Natural killer cell (primary cell): ENCODE measurements around the gene DNAAF5. TPM values are rescaled to one million over a fixed set of nuclear protein-coding genes. Genes with fewer than 3 reads are reported as not detected.

Experiments
- ATAC-seq, 3 donors: fragments of 150-1000 bp in 2 of 3; fragments of 200-7000 bp in 1 of 3; cut with Tn5 transposase; 1 replicate in 1 of 3; 2 replicates in 2 of 3; pipeline ENCODE4 v1.10.0; 2021; ENCODE audit warnings: mild to moderate bottlenecking in 2 of 3, moderate library complexity in 2 of 3
- DNase-seq, 2 donors: peaks; one replicate each; pipeline versions ENCODE4 v3.0.0 to v3.0.0-alpha.2; 2013 to 2021; ENCODE audit warnings: mixed read lengths in 1 of 2
- H3K27ac ChIP-seq: one replicate; pipeline ENCODE4 v1.5.1; 2013; ENCODE audit warnings: mild to moderate bottlenecking, low read length
- H3K27me3 ChIP-seq: one replicate; pipeline ENCODE4 v1.6.1; 2013; ENCODE audit warnings: low read length; ENCODE audit not compliant: control insufficient read depth, insufficient read depth
- H3K36me3 ChIP-seq: one replicate; pipeline ENCODE4 v1.6.1; 2013; ENCODE audit warnings: low read length; ENCODE audit not compliant: control insufficient read depth, insufficient read depth
- H3K4me1 ChIP-seq: one replicate; pipeline ENCODE4 v1.6.1; 2013; ENCODE audit warnings: low read length; ENCODE audit not compliant: control insufficient read depth, insufficient read depth
- H3K4me3 ChIP-seq: one replicate; pipeline ENCODE4 v1.5.1; 2013; ENCODE audit warnings: low read length
- H3K9me3 ChIP-seq: one replicate; pipeline ENCODE4 v1.6.1; 2013; ENCODE audit warnings: low read length; ENCODE audit not compliant: control insufficient read depth, insufficient read depth
- H3K27ac Mint-ChIP-seq, 2 donors: one replicate each; pipeline ENCODE4 v1.8.0; 2022; ENCODE audit warnings: mild to moderate bottlenecking in 2 of 2, mixed read lengths in 2 of 2, moderate library complexity in 1 of 2
- H3K27me3 Mint-ChIP-seq, 2 donors: one replicate each; pipeline ENCODE4 v1.8.0; 2022; ENCODE audit warnings: low read depth in 2 of 2, mixed read lengths in 2 of 2
- H3K36me3 Mint-ChIP-seq: one replicate; pipeline ENCODE4 v1.8.0; 2022; ENCODE audit warnings: mixed read lengths
- H3K4me1 Mint-ChIP-seq, 2 donors: one replicate each; pipeline ENCODE4 v1.8.0; 2022; ENCODE audit warnings: mixed read lengths in 2 of 2
- H3K4me3 Mint-ChIP-seq: one replicate; pipeline ENCODE4 v1.8.0; 2022; ENCODE audit warnings: mild to moderate bottlenecking, moderate library complexity, mixed read lengths
- H3K9me3 Mint-ChIP-seq, 2 donors: one replicate each; pipeline ENCODE4 v1.8.0; 2022; ENCODE audit warnings: mixed read lengths in 2 of 2
- CTCF ChIP-seq: fragments of 200-600 bp; IDR thresholded peaks from one replicate; pipeline ENCODE4 v1.8.0; 2022; ENCODE audit warnings: antibody characterized with exemption
- WGBS: methylation state at CpG from one replicate; pipeline ENCODE4 v1.1.7; 2013; ENCODE audit warnings: missing lambda C conversion rate; ENCODE audit not compliant: insufficient coverage; 5-methylcytosine and 5-hydroxymethylcytosine counted together
- intact Hi-C: fragments of 100-400 bp; cut with micrococcal nuclease; formaldehyde crosslinking; loops from one replicate; pipeline ENCODE4 v1.14.2; 2022
- total RNA-seq, 4 donors: library from RNA; stranded (reverse); fragments of 120-200 nt in 1 of 4; gene quantifications; one replicate each; pipeline versions ENCODE4 v1.2.3 to v1.2.4, GENCODE V29; 2013 to 2022

The DNAAF5 gene
- total RNA-seq, 3 donors from 2014 or later (not counting 1 experiment from before 2014, with no cell fraction given), result 6.7 to 10.3 (median 10.3) TPM

GRCh38 chr7:779480-779879 is 53.0 kb downstream of the DNAAF5 start:
- Mint-ChIP-seq H3K36me3 (no peaks in the 10 kb centered on the region), H3K4me1 (no peaks in the 10 kb centered on the region), H3K27me3 (no peaks in the 10 kb centered on the region), H3K27ac (no peak overlapping the region), H3K4me3 (no peak overlapping the region), H3K9me3 (no peaks in the 10 kb centered on the region)
- intact Hi-C loops, result no loop called here
- no peaks in the 10 kb centered on the region for H3K27me3 ChIP-seq
- H3K9me3 ChIP-seq, result no peaks in the 10 kb centered on the region
- no peak overlapping the region for H3K27ac ChIP-seq
- H3K36me3 ChIP-seq, result peaks cover 7% of the 10 kb centered on the region
- TF ChIP-seq CTCF, result no peak
- DNase-seq (no peak), ATAC-seq (no peak)
- H3K4me1 ChIP-seq, result no peaks in the 10 kb centered on the region
- no peak overlapping the region for H3K4me3 ChIP-seq
- WGBS, result 90% methylated on average over 9 of the region's 9 CpGs

DNA sequence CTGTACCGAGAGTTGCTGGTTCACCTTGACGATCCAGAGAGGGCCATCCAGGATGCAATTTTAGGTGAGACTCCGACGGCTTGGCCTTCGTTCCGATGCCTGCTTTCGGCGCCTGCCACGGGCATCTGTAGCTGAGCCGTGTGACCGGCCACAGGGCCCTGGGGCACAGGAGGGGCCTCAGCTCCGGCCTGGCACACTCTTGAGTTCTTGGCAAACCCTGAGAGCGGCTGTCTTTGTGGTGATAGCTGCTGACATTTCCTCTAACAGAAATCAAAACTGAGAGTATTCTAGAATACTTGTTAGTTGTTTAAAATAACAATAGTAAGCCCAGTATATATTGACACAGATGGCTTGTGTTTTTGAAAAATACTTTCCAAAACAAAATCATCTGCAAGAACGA is 53.6 kb downstream of the DNAAF5 start:
- H3K9me3 Mint-ChIP-seq, result no peaks in the 10 kb centered on the region
- H3K9me3 ChIP-seq, result no peaks in the 10 kb centered on the region
- no peaks in the 10 kb centered on the region for H3K4me1 Mint-ChIP-seq
- no peak overlapping the region for H3K27ac Mint-ChIP-seq
- 98% methylated on average over 13 of the region's 14 CpGs for WGBS
- no peaks in the 10 kb centered on the region for H3K4me1 ChIP-seq
- peaks cover 6% of the 10 kb centered on the region for H3K36me3 ChIP-seq
- H3K27ac ChIP-seq, result no peak overlapping the region
- DNase-seq (no peak), ATAC-seq (no peak)
- H3K27me3 Mint-ChIP-seq, result no peaks in the 10 kb centered on the region
- no peak for TF ChIP-seq CTCF
- no peaks in the 10 kb centered on the region for H3K36me3 Mint-ChIP-seq
- no peak overlapping the region for H3K4me3 ChIP-seq
- intact Hi-C loops, result no loop called here
- H3K27me3 ChIP-seq, result no peaks in the 10 kb centered on the region
- no peak overlapping the region for H3K4me3 Mint-ChIP-seq

GRCh38 chr7:780516-780915 is 54.0 kb downstream of the DNAAF5 start:
- Histone ChIP-seq H3K27me3 (no peaks in the 10 kb centered on the region), H3K4me3 (no peak overlapping the region), H3K27ac (no peak overlapping the region), H3K9me3 (no peaks in the 10 kb centered on the region), H3K4me1 (no peaks in the 10 kb centered on the region), H3K36me3 (peaks cover 6% of the 10 kb centered on the region)
- ATAC-seq (no peak), DNase-seq (no peak)
- intact Hi-C loops, result no loop called here
- H3K36me3 Mint-ChIP-seq, result no peaks in the 10 kb centered on the region
- H3K27me3 Mint-ChIP-seq, result no peaks in the 10 kb centered on the region
- H3K4me3 Mint-ChIP-seq, result no peak overlapping the region
- H3K4me1 Mint-ChIP-seq, result no peaks in the 10 kb centered on the region
- H3K9me3 Mint-ChIP-seq, result no peaks in the 10 kb centered on the region
- no peak for TF ChIP-seq CTCF
- H3K27ac Mint-ChIP-seq, result no peak overlapping the region
- WGBS, result 95% methylated on average over 9 of the region's 10 CpGs

GRCh38 chr7:781186-781849 is 54.8 kb downstream of the DNAAF5 start:
- Mint-ChIP-seq H3K36me3 (no peaks in the 10 kb centered on the region), H3K4me1 (no peaks in the 10 kb centered on the region), H3K27ac (no peak overlapping the region), H3K4me3 (no peak overlapping the region), H3K9me3 (no peaks in the 10 kb centered on the region), H3K27me3 (no peaks in the 10 kb centered on the region)
- TF ChIP-seq CTCF, result no peak
- no peak for DNase-seq
- peaks cover 6% of the 10 kb centered on the region for H3K36me3 ChIP-seq
- ATAC-seq, result no peak
- H3K27ac ChIP-seq, result no peak overlapping the region
- H3K9me3 ChIP-seq, result no peaks in the 10 kb centered on the region
- H3K4me3 ChIP-seq, result no peak overlapping the region
- no peaks in the 10 kb centered on the region for H3K27me3 ChIP-seq
- intact Hi-C loops, result no loop called here
- WGBS, result 97% methylated on average over 22 of the region's 23 CpGs
- no peaks in the 10 kb centered on the region for H3K4me1 ChIP-seq
